Measurements from ENCODE around the gene C1QTNF9.
"Not testable (repeated sequence)": the region's sequence is repeated elsewhere in the genome, so short reads cannot be mapped to it uniquely, and the experiment has no call there.

Gene C1QTNF9

GRCh38 chr13:24323739-24324075 is 14.3 kb downstream of the C1QTNF9 start:
- DNase-seq: no peak

GRCh38 chr13:24327598-24327997 is 18.2 kb downstream of the C1QTNF9 start:
- DNase-seq: not testable (repeated sequence)

GRCh38 chr13:24328145-24328544 is 18.8 kb downstream of the C1QTNF9 start:
- DNase-seq: no peak

GRCh38 chr13:24338721-24339120 is 29.3 kb downstream of the C1QTNF9 start:
- no peak for DNase-seq

- DNase-seq: no peak
Observed at GRCh38 chr13:24339937-24340607, 30.7 kb downstream of the C1QTNF9 start.

- no peak for DNase-seq
Observed at GRCh38 chr13:24340608-24340955, 31.2 kb downstream of the C1QTNF9 start.

GRCh38 chr13:24341439-24341838 is 32.1 kb downstream of the C1QTNF9 start:
- no peak for DNase-seq

GRCh38 chr13:24348385-24348784 is 39.0 kb downstream of the C1QTNF9 start:
- DNase-seq: no peak

- no peak for DNase-seq
Observed at GRCh38 chr13:24348797-24349515, 39.6 kb downstream of the C1QTNF9 start.

GRCh38 chr13:24349778-24350664 is 40.6 kb downstream of the C1QTNF9 start:
- DNase-seq: not testable (repeated sequence)

GRCh38 chr13:24351423-24351822 is 42.0 kb downstream of the C1QTNF9 start:
- no peak for DNase-seq

- no peak for DNase-seq
Observed at GRCh38 chr13:24353736-24354135, 44.4 kb downstream of the C1QTNF9 start.

- DNase-seq: no peak
Observed at GRCh38 chr13:24355103-24355502, 45.7 kb downstream of the C1QTNF9 start.

- DNase-seq: no peak
Observed at GRCh38 chr13:24356270-24356669, 46.9 kb downstream of the C1QTNF9 start.

GRCh38 chr13:24356837-24357236 is 47.5 kb downstream of the C1QTNF9 start:
- DNase-seq: no peak

GRCh38 chr13:24357756-24358155 is 48.4 kb downstream of the C1QTNF9 start:
- no peak for DNase-seq

GRCh38 chr13:24358836-24359235 is 49.5 kb downstream of the C1QTNF9 start:
- not testable (repeated sequence) for DNase-seq

GRCh38 chr13:24359252-24359651 is 49.9 kb downstream of the C1QTNF9 start:
- DNase-seq: not testable (repeated sequence)

GRCh38 chr13:24360106-24360505 is 50.7 kb downstream of the C1QTNF9 start:
- no peak for DNase-seq

- DNase-seq: no peak
Observed at GRCh38 chr13:24361113-24361512, 51.7 kb downstream of the C1QTNF9 start.

GRCh38 chr13:24361852-24362366 is 52.5 kb downstream of the C1QTNF9 start:
- no peak for DNase-seq

GRCh38 chr13:24362435-24362952 is 53.1 kb downstream of the C1QTNF9 start:
- no peak for DNase-seq

GRCh38 chr13:24365191-24365590 is 55.8 kb downstream of the C1QTNF9 start:
- DNase-seq: no peak

Measured in stimulated activated CD4-positive, alpha-beta T cell treated with anti-CD3 and anti-CD28 coated beads, Interleukin-4, amount 100 ng/mL, for 24 hours (primary cell).